ENCODE results near the gene PRSS50. TPM values are rescaled to one million over a fixed set of nuclear protein-coding genes. Genes with fewer than 3 reads are reported as not detected.

Gene PRSS50
- total RNA-seq, 2 experiments from 2014 or later, result not detected

DNA sequence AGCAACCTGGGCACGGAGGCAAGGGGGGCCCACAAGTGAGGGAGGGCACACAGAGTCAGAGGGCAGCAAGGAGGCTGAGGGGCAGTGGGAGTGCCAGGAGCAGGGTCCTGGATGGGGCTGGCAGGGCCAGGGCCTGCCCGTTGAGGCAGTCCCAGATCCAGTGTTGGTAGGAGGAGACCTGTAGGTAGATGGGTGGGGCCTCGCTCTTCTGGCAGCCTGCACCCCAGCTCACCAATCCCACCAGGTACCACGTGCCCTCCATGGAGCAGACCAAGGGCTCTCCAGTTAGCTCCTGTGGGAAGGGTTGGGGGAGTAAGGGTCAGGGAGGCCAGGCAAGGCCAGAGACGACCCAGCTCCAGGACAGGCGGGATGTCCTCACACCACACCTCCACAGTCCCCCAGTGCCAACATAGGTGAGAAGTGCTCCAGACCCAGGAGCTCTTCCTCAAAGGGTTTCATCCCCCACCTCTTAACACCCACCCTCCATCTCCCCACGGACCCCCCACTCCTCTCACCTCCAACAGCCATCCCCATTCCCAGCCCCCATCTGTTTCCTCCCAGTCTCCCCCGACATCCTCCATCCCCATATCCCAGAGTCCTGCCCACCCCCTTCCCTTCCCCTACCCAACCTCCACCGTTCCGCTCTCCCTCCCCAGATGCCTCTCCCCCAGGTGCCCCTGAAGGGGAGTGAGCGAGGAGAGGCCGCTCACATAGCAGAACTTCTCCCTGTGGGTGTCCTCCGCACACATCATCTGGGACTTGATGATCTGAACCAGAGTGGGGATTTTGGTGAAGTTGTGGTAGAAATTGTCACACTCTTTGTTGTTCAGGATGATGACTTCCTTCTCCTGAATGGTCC lies 5.2 kb downstream of the PRSS50 start:
- H3K4me3 Mint-ChIP-seq, result no peak overlapping the region
- ChIA-PET CTCF (no interaction called here), POLR2A (no interaction called here)
- ATAC-seq, result no peak
- H3K4me1 Mint-ChIP-seq, result no peaks in the 10 kb centered on the region
- no peak overlapping the region for H3K27ac Mint-ChIP-seq
- intact Hi-C loops (cut with DNase I, micrococcal nuclease), result no loop called here
- no peaks in the 10 kb centered on the region for H3K27me3 Mint-ChIP-seq
- no peaks in the 10 kb centered on the region for H3K36me3 Mint-ChIP-seq (ENCODE audit: low read depth)
- no peaks in the 10 kb centered on the region for H3K9me3 Mint-ChIP-seq (ENCODE audit: low read depth)
- peak; percentile 2 for DNase-seq

DNA sequence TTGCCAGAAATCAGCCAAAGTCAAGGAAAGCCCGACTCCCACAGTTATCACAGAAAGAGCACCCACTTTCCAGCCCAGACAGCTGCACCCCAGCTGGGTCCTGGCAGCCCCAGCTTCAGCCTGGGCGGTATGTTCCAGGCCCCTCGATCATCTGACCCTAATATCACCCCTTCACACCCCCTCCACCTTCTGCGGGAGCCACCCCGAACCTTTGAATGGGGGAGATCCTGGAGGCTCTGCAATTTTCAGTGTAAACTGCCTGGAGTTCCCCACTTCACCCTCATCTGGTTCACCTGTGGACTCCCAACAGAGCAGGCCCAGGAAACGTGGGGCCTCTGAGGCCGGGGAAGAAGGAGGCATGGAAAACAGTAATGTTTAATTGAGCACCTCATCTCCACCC lies 5.9 kb downstream of the PRSS50 start:
- no peaks in the 10 kb centered on the region for H3K9me3 Mint-ChIP-seq (ENCODE audit: low read depth)
- H3K4me1 Mint-ChIP-seq, result no peaks in the 10 kb centered on the region
- no peaks in the 10 kb centered on the region for H3K27me3 Mint-ChIP-seq
- CTCF ChIA-PET, result no interaction called here
- peak; percentile 0 for DNase-seq
- no peaks in the 10 kb centered on the region for H3K36me3 Mint-ChIP-seq (ENCODE audit: low read depth)
- ATAC-seq, result no peak
- intact Hi-C loops (cut with DNase I, micrococcal nuclease), result no loop called here
- no peak overlapping the region for H3K27ac Mint-ChIP-seq
- H3K4me3 Mint-ChIP-seq, result no peak overlapping the region
- POLR2A ChIA-PET, result no interaction called here

GRCh38 chr3:46711305-46711704 lies 6.4 kb downstream of the PRSS50 start:
- H3K4me3 Mint-ChIP-seq, result no peak overlapping the region
- POLR2A ChIA-PET, result no interaction called here
- no peaks in the 10 kb centered on the region for H3K27me3 Mint-ChIP-seq

DNA sequence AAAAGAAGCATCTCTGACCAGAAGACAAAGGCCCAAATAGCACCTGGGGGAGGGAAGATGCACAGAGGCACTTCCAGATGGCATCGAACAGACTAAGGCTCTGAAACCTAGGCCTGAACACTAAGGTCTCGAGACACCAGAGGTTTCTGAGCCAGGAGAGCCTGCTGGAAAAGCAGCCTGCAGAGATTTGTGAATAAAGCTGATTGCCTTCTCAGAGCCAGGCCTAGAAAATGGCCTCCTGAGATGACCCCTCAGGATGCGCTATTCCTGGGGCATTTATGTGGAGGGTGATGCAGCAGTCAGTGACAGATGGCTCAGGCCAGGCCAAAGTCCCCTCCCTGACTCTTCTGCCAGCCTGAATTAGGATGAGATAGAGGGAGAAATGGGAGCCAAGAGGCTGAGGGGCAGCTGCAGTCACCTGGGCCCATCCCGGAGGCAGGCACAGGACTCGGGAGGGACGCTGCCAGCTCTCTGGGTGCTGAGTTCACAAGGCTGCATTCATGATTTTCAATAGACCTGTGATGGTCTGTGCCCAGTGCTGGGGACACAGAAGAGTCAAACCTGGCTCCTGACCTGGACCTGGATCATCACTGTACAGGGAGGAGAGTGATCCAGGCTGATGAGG lies 6.9 kb downstream of the PRSS50 start:
- intact Hi-C loops (cut with DNase I, micrococcal nuclease), result no loop called here
- ATAC-seq (no peak), DNase-seq (peak; percentile 2)
- Mint-ChIP-seq H3K27ac (no peak overlapping the region), H3K36me3 (ENCODE audit: low read depth) (no peaks in the 10 kb centered on the region), H3K4me3 (no peak overlapping the region), H3K27me3 (no peaks in the 10 kb centered on the region), H3K9me3 (ENCODE audit: low read depth) (no peaks in the 10 kb centered on the region), H3K4me1 (no peaks in the 10 kb centered on the region)
- ChIA-PET POLR2A (no interaction called here), CTCF (interaction anchor here (0.8 to 1.0 kb wide), 2 partner anchors 16 to 184 kb away, joined by 3 read pairs; no protein-coding TSS in a partner anchor)

More at GRCh38 chr3:46711305-46711704, 6.4 kb downstream of the PRSS50 start:
- no peaks in the 10 kb centered on the region for H3K4me1 Mint-ChIP-seq
- CTCF ChIA-PET, result no interaction called here
- no peaks in the 10 kb centered on the region for H3K36me3 Mint-ChIP-seq (ENCODE audit: low read depth)
- intact Hi-C loops (cut with DNase I, micrococcal nuclease), result no loop called here
- no peaks in the 10 kb centered on the region for H3K9me3 Mint-ChIP-seq (ENCODE audit: low read depth)
- ATAC-seq (no peak), DNase-seq (peak; percentile 2)
- no peak overlapping the region for H3K27ac Mint-ChIP-seq

DNA sequence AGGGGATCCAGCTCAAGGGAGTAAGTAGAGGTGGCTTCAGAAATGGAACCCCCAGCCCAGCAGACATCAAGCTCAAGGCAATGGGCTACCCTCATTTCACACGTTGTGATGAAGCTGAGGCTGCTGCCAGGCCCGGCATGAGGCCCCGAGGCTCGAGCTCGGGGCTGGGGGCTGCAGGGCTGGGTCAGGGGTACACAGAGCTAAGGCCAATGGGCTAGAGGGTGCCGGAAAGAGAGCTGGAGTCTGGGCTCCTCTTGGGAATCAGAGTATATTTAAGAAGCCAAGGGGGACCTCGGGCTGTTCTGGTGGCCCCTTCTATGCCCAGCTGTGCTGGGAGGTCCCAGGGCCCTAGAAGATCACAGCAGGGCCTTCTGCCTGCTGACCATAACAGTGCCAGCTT lies 7.4 kb downstream of the PRSS50 start:
- ChIA-PET POLR2A (no interaction called here), CTCF (interaction anchor here (0.8 to 1.0 kb wide), 3 partner anchors 14 to 185 kb away, joined by 3 read pairs; no protein-coding TSS in a partner anchor)
- H3K27ac Mint-ChIP-seq, result no peak overlapping the region
- ATAC-seq (no peak), DNase-seq (peak; percentile 2)
- no peaks in the 10 kb centered on the region for H3K27me3 Mint-ChIP-seq
- H3K4me3 Mint-ChIP-seq, result no peak overlapping the region
- H3K4me1 Mint-ChIP-seq, result no peaks in the 10 kb centered on the region
- no peaks in the 10 kb centered on the region for H3K36me3 Mint-ChIP-seq (ENCODE audit: low read depth)
- intact Hi-C loops (cut with DNase I, micrococcal nuclease), result no loop called here
- no peaks in the 10 kb centered on the region for H3K9me3 Mint-ChIP-seq (ENCODE audit: low read depth)

DNA sequence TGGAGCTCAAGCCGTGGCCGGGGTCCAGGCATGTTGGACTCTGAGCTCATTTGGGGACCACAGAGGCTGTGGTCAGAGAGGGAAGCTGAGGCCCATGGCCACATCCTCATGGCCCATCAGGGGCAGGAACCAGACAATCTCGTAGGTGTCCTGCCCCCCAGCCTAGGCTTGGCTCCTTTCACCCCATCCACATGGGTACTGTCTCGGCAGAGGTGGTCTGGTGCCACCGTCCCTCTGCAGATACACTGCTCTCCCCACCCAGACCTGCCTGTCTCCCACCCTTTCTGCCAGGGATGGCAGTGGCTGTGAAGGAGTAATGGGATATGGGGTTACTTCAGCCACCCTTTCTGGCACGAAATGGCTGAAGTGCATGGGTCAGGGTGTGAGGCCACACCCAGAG lies 7.9 kb downstream of the PRSS50 start:
- CTCF ChIA-PET, result interaction anchor here (0.9 to 1.0 kb wide), 3 partner anchors 13 to 204 kb away, joined by 3 to 4 read pairs (median 3); no protein-coding TSS in a partner anchor
- no peaks in the 10 kb centered on the region for H3K36me3 Mint-ChIP-seq (ENCODE audit: low read depth)
- H3K27me3 Mint-ChIP-seq, result no peaks in the 10 kb centered on the region
- H3K27ac Mint-ChIP-seq, result no peak overlapping the region
- H3K4me3 Mint-ChIP-seq, result no peak overlapping the region
- ATAC-seq (no peak), DNase-seq (no peak)
- intact Hi-C loops (cut with DNase I, micrococcal nuclease), result loop anchor here in 1 of 2 experiments (10.0 kb wide), 1 partner anchor 135 kb away; no protein-coding TSS in a partner anchor
- POLR2A ChIA-PET, result no interaction called here
- no peaks in the 10 kb centered on the region for H3K4me1 Mint-ChIP-seq
- no peaks in the 10 kb centered on the region for H3K9me3 Mint-ChIP-seq (ENCODE audit: low read depth)

DNA sequence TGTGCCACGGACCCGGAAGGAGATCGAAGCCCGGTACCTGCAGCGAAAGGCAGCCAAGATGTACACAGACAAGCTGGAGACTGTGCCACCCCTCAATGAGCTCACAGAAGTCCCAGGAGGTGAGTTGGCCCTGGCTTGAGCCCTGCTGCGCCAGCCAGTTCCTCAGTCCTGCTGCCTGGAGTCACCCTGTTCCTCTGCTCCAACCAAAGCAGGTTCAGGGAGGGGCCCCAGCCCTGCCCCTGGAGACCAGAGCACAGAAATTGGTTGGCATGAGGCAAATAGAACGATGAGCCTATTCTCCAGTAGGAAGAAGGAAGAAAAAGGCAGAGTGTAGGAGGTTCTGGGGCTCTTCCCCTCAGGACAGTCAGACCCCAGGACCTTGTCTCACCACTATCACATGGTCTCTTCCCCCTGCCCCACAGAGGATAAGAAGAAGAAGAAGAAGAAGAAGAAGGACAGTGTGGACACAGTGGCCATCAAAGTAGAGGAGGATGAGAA lies 8.5 kb downstream of the PRSS50 start:
- ChIA-PET CTCF (interaction anchor here (0.6 to 3.4 kb wide), 5 partner anchors 13 to 898 kb away, joined by 3 to 13 read pairs (median 4); no protein-coding TSS in a partner anchor), POLR2A (no interaction called here)
- Mint-ChIP-seq H3K27me3 (no peaks in the 10 kb centered on the region), H3K4me1 (no peaks in the 10 kb centered on the region), H3K9me3 (ENCODE audit: low read depth) (no peaks in the 10 kb centered on the region), H3K27ac (no peak overlapping the region), H3K4me3 (no peak overlapping the region), H3K36me3 (ENCODE audit: low read depth) (no peaks in the 10 kb centered on the region)
- ATAC-seq (no peak), DNase-seq (peak; percentile 2)
- intact Hi-C loops (cut with DNase I, micrococcal nuclease), result loop anchor here in 1 of 2 experiments (10.0 kb wide), 1 partner anchor 136 kb away; no protein-coding TSS in a partner anchor

- ChIA-PET CTCF (interaction anchor here (0.6 to 3.4 kb wide), 5 partner anchors 79 to 899 kb away, joined by 3 to 13 read pairs (median 4); no protein-coding TSS in a partner anchor), POLR2A (no interaction called here)
- Mint-ChIP-seq H3K27me3 (no peaks in the 10 kb centered on the region), H3K4me3 (no peak overlapping the region), H3K9me3 (ENCODE audit: low read depth) (no peaks in the 10 kb centered on the region), H3K36me3 (ENCODE audit: low read depth) (no peaks in the 10 kb centered on the region), H3K4me1 (no peaks in the 10 kb centered on the region), H3K27ac (no peak overlapping the region)
- intact Hi-C loops (cut with DNase I, micrococcal nuclease), result loop anchor here in 1 of 2 experiments (10.0 kb wide), 1 partner anchor 136 kb away; no protein-coding TSS in a partner anchor
- DNase-seq, result peak; percentile 2
- no peak for ATAC-seq
These were observed 9.1 kb downstream of the PRSS50 start for GRCh38 chr3:46708401-46709156.

GRCh38 chr3:46707601-46708011 lies 10.1 kb downstream of the PRSS50 start:
- ChIA-PET CTCF (interaction anchor here (0.9 to 3.4 kb wide), 4 partner anchors 78 to 206 kb away, joined by 3 to 13 read pairs (median 8); no protein-coding TSS in a partner anchor), POLR2A (no interaction called here)
- Mint-ChIP-seq H3K27me3 (no peaks in the 10 kb centered on the region), H3K4me3 (no peak overlapping the region), H3K27ac (no peak overlapping the region), H3K36me3 (ENCODE audit: low read depth) (no peaks in the 10 kb centered on the region), H3K4me1 (no peaks in the 10 kb centered on the region), H3K9me3 (ENCODE audit: low read depth) (no peaks in the 10 kb centered on the region)
- ATAC-seq, result no peak
- intact Hi-C loops (cut with DNase I, micrococcal nuclease), result loop anchor here in 1 of 2 experiments (10.0 kb wide), 1 partner anchor 137 kb away; no protein-coding TSS in a partner anchor
- DNase-seq, result peak; percentile 2

DNA sequence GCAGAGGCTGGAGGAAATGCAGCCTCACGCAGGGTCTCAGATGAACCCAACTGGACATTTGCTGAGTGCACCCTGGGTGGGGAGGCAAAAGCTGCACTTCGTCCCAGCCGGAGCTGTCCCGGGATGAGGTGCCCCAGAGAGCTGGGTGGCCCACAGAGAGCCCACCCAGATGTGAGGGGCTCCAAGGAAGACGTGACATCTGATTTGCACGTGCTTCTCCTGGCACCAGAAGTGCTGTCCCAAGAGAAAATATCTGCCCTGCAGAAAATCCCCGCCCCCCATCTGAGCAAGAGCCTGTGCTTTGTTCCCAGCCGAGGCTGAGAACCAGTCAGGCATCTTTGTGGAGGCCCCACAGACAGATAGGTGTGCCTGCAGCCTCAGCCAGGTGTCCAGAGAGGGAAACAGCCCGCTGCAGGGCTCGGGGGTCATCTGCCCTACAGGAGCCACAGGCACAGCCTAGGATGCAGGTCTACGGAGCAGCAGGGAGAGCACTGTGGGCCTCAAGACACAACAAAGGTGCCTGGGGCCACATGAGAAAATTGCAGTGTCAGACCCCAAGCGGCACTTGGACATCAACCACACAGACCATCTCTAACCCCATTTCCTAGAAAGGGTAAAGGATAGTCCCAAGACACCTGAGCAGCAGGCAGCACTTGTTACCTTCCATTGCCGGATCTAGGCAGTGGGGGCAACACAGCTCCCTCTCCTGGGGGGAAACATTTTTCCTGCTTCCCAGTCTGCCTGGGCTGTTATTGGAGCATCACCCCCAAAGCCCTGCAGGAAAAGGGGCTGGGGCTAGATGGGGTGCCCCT lies 10.7 kb downstream of the PRSS50 start:
- Mint-ChIP-seq H3K4me3 (no peak overlapping the region), H3K4me1 (peaks cover 1% of the 10 kb centered on the region), H3K36me3 (ENCODE audit: low read depth) (no peaks in the 10 kb centered on the region), H3K27ac (no peak overlapping the region), H3K27me3 (no peaks in the 10 kb centered on the region), H3K9me3 (ENCODE audit: low read depth) (no peaks in the 10 kb centered on the region)
- intact Hi-C loops (cut with DNase I, micrococcal nuclease), result loop anchor here in 1 of 2 experiments (10.0 kb wide), 1 partner anchor 138 kb away; no protein-coding TSS in a partner anchor
- POLR2A ChIA-PET, result no interaction called here
- peak; percentile 4 for DNase-seq
- CTCF ChIA-PET, result interaction anchor here (0.9 to 3.4 kb wide), 3 partner anchors 188 to 206 kb away, joined by 3 to 13 read pairs (median 12); no protein-coding TSS in a partner anchor
- ATAC-seq, result no peak

Data from activated CD4-positive, alpha-beta T cell treated with anti-CD3 and anti-CD28 coated beads for 36 hours (primary cell).